Islet of Langerhans (tissue), 1 donor: Measurements from ENCODE around the gene ACKR1.
A peak's percentile ranks its signal among the peaks of the same experiment; 100 is the strongest.

Experiments used
- FAIRE-seq: peaks from one replicate; lab custom pipeline; 2011; peaks lifted over from hg19 to GRCh38; lab: Jason Lieb, UNC

The ACKR1 gene

DNA sequence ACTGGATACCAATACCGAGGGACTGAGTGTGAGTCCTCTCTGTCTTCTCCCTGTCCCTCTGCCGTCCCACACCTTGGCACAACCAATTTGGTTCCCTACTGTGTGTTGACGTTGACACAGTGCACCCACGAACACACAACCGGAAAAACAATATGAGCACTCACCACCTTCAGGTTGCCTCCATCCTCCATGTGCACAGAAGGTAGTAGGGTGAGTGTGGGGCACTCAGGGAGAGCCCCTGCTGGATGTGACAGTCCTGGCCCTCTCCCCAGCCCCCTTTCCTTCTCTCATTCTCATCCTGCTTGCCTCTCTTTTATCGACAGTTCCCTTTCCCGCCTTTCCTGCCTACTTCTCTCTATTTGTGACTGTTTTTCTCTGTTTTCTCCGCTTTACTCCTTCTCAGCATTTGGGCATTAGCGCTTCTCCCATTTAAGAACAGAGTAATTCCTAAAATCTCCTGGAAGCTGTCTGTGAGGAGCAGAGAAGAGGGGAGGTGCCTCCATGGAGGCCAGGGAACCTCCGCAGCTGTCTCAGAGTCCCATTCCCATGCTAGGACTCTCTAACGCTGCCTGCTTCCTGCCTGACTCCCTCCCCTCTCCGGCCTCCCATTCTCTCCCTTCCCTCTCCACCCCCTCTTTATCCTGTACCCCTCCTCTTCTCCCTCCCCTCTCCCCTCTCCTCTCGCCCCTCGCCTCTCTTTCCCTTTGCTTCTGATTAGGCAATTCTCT, 16.9 kb upstream of the ACKR1 start:
- no peak for FAIRE-seq

DNA sequence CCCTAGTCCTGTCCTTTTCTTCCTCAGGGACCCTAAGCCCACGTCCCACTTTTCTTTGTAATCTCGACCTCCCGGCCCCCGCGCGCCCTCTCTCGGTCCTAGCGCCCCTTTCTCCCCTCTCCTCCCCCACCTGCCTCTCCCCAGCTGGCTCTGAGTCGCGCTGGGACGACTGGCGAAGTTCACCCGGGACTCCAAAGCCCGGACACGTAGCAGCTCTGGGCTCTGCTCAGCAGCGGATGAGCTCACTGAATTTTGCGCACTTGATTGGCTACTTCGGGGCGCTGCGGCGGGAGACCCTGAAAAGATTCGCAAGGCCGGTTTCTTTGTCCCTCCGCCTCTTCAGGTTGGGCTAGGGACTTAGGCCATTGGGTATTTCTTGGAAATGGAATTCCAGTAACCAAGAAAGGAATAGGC, 16.3 kb upstream of the ACKR1 start:
- no peak for FAIRE-seq

DNA sequence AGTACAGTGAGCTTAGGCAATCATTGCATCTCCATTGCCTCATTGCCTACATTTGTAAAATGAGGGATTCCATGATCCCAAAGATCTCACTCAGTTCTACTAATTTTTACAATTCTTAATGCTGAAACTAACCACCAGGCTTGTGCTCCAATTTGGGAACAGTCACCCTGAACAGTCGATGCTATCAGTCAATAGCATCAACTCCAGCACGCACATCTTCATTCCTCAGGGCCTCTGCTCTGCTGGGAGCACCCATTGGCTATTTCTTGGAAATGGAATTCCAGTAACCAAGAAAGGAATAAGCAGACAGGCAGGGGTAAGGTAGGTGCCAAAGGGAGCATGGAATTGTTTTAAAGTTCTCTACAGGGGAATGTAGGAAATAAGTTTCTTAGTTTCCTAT, 14.2 kb upstream of the ACKR1 start:
- FAIRE-seq: no peak

DNA sequence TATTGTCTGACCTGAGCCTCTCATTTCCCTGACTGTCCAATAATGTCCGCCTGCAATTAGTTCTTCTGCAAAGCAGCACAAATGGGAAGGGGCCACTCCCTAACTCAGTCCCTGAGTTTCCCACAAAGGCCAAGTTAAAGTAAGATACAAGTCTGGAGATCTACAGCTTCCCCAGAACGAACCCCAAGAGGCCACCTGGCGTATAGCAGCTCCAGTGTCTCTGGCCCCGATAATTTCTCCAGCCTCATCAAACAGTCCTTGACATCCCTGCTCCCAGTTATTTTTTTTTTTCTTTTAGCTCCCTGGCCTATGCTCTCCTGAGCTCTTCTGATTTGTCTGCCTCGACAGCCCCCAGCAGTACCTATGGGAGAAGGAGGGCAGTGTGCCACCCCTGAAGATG, 8.1 kb upstream of the ACKR1 start:
- FAIRE-seq: no peak

DNA sequence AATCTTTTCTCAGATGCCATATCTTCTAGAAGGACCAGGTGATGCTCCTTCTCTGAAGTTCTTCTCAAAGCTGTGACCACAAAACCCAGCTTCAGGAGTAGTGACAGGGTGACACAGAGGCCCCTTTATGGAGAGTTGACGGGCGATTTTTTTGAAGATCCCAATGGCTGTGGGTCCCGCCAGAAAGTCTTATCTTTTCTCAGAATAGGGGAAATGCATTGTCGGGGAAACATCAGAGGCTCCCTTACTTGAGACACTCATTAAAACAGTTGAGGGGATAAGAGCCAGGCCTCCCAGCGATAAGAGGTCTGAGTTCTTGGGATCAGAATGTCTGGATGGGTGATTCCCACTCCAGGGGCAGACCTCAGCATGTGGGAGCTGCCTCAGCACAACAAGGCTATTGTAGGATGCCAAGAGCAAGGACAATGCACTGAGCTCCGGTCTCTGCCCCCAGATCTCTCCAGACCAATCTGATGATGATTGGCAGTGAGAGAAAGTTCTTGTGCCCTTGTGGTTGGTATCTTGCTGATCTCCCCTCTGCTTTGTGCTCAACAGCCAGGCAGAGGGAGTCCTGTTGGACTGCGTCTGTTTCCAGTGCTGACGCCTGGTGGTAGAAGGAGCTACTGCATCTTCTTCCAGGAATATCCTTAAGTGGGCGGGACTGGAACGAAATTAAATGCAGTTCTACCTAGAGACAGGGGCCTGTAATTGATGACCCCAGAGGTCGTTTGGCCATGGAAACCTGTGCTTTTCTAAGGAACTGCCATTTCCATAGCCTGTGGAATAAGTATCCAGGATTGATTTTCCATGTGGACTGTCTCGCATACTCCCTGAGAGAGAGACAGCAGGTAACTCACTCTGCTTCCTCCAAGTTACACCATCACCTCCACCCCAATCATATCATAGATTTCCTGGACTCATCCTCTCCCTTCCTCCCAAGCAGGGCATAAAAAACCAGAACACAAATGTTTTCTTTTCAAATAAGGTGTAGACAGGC, 6.8 kb upstream of the ACKR1 start:
- FAIRE-seq: no peak

DNA sequence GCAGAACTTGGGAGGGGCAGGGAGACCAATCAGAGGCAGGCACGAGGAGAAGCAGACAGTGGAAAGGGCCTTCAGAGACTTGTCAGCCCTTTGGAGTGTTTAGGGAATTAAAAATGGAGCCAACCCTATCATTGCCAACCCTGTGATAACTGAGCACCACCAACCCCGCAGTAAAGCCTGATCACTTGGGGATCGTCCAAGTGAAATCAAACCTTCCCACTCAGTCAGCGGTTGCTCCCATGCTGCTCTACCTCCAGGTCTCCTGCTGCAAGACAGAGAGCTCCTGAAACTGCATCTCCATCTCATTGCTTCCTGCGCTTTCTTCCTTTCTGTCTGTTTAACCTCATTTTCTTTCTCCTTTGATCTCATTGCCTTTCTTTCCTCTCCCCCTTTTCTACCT, 4.8 kb upstream of the ACKR1 start:
- no peak for FAIRE-seq

DNA sequence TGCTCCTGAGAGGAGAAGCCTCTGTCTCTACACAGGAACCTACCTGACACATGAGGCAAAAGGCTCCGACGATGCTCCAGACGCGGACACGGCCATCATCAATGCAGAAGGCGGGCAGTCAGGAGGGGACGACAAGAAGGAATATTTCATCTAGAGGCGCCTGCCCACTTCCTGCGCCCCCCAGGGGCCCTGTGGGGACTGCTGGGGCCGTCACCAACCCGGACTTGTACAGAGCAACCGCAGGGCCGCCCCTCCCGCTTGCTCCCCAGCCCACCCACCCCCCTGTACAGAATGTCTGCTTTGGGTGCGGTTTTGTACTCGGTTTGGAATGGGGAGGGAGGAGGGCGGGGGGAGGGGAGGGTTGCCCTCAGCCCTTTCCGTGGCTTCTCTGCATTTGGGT, 3.9 kb upstream of the ACKR1 start:
- FAIRE-seq: no peak

DNA sequence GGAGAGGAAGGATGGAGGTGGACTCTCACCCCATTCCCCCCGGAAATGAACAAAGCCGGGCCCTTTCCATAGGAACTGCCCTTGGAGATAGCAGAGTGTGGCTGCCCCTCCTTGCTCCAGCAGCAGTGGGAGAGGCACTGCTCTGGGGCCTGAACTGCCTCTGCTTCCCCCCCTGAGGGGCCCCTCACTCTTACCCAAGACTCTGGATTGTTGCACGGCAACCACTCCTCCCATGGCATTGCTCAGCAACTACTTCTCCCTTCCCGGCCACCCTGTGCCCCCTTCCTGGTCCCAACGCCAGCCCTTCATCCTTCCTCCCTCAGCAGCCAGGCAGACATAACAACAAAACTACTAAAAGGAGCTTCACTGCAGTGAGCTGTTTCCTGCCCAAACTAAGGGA, 3.0 kb upstream of the ACKR1 start:
- FAIRE-seq: no peak

DNA sequence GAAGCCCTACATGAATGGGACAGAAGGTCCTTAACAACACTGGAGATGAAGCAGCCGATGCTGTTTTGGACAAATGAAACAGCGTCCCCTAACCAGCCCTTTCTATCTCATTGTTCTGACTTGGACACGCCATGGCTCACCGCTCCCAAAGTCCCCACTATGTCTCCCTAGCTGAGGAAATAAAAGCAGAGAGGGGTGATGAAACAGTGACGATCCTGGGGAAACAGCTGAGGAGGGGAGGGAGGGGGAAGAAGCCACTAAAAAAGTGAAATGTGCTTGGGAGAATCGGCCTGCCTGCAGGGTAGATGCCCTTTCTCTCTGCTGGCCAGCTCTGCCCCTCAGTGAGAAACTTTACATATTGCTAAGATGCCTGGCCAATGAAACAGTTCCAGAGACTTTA, 1.1 kb upstream of the ACKR1 start:
- no peak for FAIRE-seq

DNA sequence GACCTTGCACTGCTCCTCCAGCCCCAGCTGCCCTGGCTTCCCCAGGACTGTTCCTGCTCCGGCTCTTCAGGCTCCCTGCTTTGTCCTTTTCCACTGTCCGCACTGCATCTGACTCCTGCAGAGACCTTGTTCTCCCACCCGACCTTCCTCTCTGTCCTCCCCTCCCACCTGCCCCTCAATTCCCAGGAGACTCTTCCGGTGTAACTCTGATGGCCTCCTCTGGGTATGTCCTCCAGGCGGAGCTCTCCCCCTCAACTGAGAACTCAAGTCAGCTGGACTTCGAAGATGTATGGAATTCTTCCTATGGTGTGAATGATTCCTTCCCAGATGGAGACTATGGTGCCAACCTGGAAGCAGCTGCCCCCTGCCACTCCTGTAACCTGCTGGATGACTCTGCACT, 550 bp downstream of the ACKR1 start:
- FAIRE-seq: no peak

DNA sequence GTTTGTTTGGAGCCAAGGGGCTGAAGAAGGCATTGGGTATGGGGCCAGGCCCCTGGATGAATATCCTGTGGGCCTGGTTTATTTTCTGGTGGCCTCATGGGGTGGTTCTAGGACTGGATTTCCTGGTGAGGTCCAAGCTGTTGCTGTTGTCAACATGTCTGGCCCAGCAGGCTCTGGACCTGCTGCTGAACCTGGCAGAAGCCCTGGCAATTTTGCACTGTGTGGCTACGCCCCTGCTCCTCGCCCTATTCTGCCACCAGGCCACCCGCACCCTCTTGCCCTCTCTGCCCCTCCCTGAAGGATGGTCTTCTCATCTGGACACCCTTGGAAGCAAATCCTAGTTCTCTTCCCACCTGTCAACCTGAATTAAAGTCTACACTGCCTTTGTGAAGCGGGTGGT, 1.4 kb downstream of the ACKR1 start:
- FAIRE-seq: no peak

DNA sequence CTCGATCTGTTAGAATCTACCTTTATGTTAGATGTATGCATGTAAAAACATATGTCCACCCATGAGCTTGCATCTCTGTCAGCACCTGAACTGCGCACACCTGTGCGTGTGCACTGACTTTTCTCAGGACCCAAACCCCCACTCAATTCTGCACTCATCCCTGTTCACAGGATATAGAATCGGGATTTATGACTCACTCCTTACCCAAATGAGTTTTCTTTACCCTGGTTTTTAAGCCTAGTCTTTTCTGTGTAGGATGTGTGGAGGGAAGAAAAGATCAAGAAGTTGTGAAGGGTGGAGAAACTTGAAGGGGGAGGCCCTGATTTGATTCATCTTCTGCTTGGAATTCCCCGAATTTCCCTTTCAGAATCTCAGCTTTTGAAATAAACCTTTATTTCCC, 2.4 kb downstream of the ACKR1 start:
- no peak for FAIRE-seq

DNA sequence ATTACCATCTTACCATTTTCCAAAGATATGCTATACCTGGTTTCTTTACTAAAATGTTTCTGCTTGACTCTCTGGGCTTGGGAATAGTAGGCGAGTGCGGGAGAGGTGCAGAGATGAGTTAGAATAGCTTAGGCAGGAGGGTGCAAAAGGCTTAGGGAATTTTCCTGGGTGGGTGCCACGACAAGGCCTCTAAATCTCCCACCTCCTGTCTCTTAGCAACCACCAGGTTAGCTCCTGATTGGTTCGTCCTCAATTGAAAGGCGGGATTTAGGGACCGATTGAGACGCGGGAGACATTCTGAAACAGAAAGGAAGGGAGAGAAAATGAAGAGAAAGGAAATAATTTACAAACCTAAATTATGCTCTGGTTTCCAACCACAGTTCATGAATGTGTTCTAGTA, 3.1 kb downstream of the ACKR1 start:
- no peak for FAIRE-seq

DNA sequence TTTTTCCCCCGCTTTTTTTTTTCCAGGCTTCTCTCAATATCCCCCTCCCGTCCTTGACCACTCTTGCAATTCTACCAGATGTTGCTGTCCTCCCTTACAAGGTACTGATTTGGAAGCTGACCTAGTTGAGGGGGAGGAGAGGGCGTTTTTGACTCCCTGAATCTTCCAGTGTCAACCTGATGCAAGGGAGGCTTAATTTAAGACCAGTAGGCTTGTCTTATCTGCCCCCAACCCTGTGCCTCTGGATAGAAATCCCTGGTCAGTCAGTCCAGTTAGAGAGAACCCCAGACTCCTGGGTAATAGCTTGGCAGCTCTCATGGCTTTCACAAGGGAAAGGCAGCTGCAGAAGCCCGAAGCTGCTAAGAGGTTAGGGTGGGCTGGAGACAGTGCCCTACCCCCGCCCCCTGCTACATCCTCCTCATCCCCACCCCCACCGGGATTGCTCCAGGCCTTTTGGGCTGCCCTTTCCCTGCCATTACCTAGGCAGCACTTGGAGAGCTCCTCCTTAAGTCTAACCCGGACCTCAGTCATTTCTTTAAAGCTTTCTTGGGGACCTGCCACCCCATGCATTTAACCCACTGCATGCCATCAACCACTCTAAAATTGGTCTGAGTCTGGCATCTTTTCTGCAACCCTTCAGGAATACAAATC, 3.6 kb downstream of the ACKR1 start:
- no peak for FAIRE-seq

DNA sequence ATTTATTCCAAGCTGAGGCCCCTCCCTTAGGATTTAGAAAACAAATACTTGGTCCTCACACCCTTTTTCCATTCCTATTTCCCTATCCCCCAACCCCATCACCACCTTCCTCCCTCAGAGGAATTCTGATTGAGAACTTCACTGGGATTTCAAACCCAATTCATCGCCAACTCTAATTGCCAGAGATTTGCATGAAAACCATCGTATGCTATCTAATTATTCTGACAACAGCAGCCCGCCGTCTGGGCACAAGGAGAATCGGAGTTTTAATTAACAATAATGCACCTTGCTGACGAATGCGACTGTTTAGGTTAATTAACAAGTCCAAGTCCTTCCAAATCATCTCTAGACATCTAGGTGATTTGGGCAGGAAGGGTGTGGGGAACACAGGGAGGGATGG, 4.4 kb downstream of the ACKR1 start:
- FAIRE-seq: no peak

DNA sequence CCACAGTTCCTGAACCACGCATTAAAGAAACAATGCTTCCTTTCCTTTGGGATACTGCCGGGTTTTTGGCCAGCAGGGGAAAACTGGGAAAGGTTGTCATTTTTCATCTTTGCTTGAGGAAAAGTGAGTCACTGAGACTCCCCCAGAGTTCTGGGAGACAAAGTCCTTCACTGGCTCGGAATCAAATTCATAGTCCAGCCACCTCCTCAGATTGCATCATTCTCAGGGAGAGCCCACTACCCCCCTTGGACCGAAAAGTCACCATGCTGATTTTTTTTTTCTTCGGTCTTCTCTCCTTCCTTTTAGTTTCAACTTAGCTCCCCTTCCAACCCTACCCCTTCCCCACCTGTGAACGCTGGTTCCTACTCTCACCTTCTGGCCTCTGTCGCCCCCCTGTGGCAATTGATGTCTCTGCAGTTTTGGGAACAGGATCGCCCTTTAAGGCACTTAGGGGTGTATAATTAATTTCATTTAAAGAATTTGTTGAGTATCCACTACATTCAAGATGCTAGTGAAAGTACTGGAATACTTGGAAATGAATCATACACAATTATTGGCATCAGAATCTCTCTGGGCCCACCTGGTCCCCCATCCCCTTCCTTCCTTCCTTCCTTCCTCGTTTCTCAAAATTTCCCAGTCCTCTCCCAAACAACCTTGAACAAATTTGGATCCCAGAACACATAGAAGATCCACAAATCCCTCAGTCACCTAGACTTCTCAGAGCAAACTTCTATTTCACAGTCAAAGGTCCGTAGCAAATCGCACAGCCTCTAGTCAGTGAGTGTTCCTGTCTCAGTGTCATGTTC, 6.9 kb downstream of the ACKR1 start:
- FAIRE-seq: no peak

DNA sequence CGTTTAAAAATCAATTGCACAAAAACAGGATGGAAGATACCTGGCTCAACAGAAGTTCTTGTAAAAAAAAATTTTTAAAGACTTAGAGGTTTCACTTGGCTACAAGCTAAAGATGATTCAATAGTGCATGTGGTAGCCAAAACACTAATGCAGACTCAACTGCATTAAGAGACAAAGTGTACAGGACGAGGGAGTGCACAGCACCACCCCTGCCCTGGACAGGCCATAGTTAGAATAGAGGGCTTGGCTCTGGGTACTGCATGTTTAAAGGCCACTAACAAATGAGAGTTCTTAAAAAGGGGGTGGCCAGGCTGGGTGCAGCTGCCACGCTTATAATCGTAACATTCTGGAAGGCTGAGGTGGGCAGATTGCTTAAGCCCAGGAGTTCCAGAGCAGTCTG, 7.9 kb downstream of the ACKR1 start:
- FAIRE-seq: no peak

DNA sequence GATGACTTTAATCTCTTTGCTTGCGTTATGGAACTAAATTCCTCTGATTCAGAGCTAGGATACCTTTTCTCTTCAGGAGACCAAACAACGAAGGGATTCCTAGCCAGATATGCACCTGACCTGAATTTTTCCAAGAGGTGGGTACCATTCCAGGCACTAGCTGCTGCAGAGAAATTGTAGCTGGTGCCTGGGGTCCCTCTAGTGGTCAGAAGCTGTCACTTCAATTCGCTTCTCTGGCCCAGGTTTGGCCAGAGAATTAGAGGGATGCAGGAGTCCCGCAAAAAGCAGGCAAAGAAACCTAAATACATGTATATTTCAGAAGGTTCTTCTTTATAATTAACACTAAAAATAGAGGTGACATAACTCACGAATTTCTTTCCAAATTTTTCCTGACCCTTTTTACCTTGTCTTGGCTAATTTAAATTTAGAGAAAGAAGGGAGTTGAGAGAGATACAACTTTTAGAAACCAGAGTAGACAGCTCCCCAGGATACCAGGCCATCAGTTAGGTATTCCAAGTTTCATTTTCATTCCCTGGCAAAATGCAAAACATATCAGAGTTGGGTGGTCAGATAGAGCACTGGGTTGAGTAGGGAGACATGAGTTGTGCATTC, 9.6 kb downstream of the ACKR1 start:
- peak; percentile 88 for FAIRE-seq

DNA sequence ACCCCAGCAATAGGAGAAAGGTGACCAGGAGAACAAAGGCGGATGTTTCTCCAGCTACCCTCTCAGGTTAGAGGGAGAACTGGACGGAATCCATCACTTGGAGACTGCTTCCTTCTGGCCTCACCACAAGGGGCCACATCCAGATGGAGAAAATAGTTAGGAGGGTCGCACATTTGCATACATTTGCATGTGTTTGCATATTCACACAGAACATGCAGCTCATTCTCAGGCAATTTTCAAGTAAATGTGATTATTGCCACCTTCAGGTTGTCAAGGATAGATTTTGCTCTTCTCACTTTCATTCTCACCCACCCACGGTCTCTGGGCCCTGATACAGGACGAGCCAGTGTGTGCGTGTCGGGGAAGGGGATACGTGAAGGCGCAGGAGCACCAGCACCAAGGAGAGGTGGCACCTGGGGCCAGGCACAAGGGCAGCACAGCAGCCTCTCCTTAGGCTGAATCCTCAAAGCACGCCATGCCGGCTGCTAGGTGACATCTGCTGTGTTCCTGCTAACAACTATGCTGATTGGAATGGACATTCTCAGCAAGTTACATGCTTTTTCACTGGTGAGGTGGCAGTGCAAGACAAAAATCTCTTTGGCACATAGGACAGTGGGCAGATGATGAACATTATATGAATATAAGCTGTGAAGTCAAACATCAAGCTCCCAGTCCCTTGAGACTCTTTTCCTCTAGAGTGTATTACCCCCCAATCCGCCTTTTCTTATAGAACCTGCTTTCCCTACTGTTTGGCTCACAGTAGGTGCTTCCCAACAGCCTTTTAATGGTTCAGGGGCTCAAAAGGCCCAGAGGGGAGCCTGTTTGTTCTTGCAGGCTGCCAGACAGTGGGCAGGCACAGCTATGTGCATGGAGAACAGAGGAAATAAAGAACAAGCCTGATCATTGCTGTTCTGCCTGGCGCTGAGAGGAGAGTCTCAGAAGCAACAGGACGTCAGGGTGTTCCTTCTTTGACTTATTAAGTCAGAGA, 14.3 kb downstream of the ACKR1 start:
- no peak for FAIRE-seq

DNA sequence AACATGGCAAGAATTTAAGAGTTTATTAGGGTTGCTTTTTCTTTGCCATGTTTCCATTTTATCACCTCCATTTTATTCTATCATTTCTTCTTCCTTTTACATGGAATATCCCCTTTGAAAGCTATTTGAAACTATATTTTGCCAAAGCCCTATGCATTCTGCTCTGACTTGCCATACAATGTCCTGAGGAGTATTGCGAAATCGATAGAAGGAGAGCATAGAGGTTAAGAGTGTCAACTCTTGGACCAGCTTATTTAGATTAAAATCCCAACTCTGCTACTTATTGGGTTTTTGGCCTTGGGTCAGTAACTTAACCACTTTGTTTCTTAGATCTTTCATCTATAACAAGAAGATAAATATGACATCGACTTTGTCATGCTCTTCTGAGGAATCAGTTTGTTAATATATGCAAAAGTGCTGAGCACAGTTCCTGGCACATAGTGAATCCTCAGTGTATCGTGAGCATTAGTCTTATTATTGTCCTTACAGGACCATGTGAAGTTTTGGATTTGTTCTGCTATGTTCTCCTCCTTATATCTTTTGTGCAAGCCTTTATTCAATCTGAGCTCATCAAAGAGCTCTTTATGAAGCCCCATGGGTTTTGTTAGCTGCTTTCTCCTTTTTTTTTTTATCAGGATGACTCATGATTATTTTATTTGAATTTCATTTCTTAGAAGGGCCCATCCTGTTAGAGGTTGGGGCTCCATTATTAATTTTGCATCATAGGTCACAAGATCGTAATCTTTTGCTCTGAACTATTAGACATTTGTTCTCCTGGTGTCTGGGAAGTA, 17.6 kb downstream of the ACKR1 start:
- FAIRE-seq: no peak
